A673 (cell line): ENCODE data around the gene FRS3. TPM values are rescaled to one million over a fixed set of nuclear protein-coding genes. Genes with fewer than 3 reads are reported as not detected.

Experiments used
- BruUV-seq: library from RNA; stranded (reverse); fragments of 400-500 nt; replicated peaks from 2 replicates; lab custom pipeline; 2021; lab: Mats Ljungman, UMichigan
- CTCF ChIA-PET: fragments of 300-600 bp; sonication (Branson Sonifier 250); formaldehyde crosslinking; loops from one replicate; lab custom pipeline; 2022; ENCODE audit warnings: antibody characterized with exemption; lab: Charles Lee
- POLR2A ChIA-PET: fragments of 300-600 bp; sonication (Branson Sonifier 250); formaldehyde crosslinking; loops from one replicate; lab custom pipeline; 2022; ENCODE audit warnings: antibody characterized with exemption; ENCODE audit not compliant: low non-redundant PET; lab: Charles Lee
- DNase-seq: peaks from one replicate; pipeline ENCODE4 v3.0.0-alpha.2; 2015; ENCODE audit warnings: low spot score
- H3K27ac ChIP-seq: fragments of 200-600 bp; sonication (generic); 2 replicates; pipeline ENCODE4 v1.5.1; 2016; ENCODE audit warnings: mixed run types, low read depth, mild to moderate bottlenecking, mixed read lengths, antibody characterized with exemption, low read length; ENCODE audit not compliant: poor library complexity, severe bottlenecking
- H3K27me3 ChIP-seq: fragments of 200-600 bp; sonication (generic); replicated peaks from 2 replicates; pipeline ENCODE4 v1.6.1; 2017; ENCODE audit warnings: mixed run types, low read depth, mild to moderate bottlenecking, mixed read lengths, antibody characterized with exemption, low read length; ENCODE audit not compliant: insufficient read depth, poor library complexity
- H3K36me3 ChIP-seq: fragments of 200-600 bp; sonication (generic); 2 replicates; pipeline ENCODE4 v1.6.1; 2016; ENCODE audit warnings: mixed run types, mild to moderate bottlenecking, mixed read lengths, antibody characterized with exemption, low read length; ENCODE audit not compliant: insufficient read depth, poor library complexity, severe bottlenecking
- H3K4me1 ChIP-seq: fragments of 200-600 bp; sonication (generic); 2 replicates; pipeline ENCODE4 v1.6.1; 2017; ENCODE audit warnings: mixed run types, mild to moderate bottlenecking, mixed read lengths, antibody characterized with exemption, low read length; ENCODE audit not compliant: insufficient read depth, poor library complexity, severe bottlenecking
- H3K4me3 ChIP-seq: fragments of 200-600 bp; sonication (generic); 2 replicates; pipeline ENCODE4 v1.5.1; 2016; ENCODE audit warnings: low read depth, mixed run types, mild to moderate bottlenecking, mixed read lengths, low read length; ENCODE audit not compliant: poor library complexity, severe bottlenecking
- H3K9me3 ChIP-seq: fragments of 200-600 bp; sonication (generic); 2 replicates; pipeline ENCODE4 v1.6.1; 2016; ENCODE audit warnings: mixed run types, low read depth, mild to moderate bottlenecking, mixed read lengths, antibody characterized with exemption, low read length; ENCODE audit not compliant: poor library complexity, severe bottlenecking
- EZH2 ChIP-seq: fragments of 200-600 bp; sonication (generic); IDR thresholded peaks from 2 replicates; pipeline ENCODE4 v1.6.1; 2017; ENCODE audit warnings: borderline replicate concordance, low read depth, mild to moderate bottlenecking, mixed read lengths, antibody characterized with exemption, low read length; ENCODE audit not compliant: poor library complexity, severe bottlenecking
- intact Hi-C: fragments of 100-400 bp; cut with micrococcal nuclease; formaldehyde crosslinking; loops from one replicate; pipeline ENCODE4 v1.10.0; 2022; ENCODE audit not compliant: unreplicated experiment
- total RNA-seq: library from RNA; stranded (reverse); gene quantifications from 2 replicates; pipeline ENCODE4 v1.2.3, GENCODE V29; 2021
- TF ChIP-seq, protein P1 (sequence below): fragments of 300-800, 200-600 bp; sonication (generic); conservative IDR thresholded peaks from 2 replicates; pipeline ENCODE4 v1.5.1; 2017; ENCODE audit warnings: low read depth, mild to moderate bottlenecking, antibody characterized with exemption, low read length, moderate library complexity, mixed read lengths

The FRS3 gene
- total RNA-seq, 1 experiment from 2014 or later: 3.0 TPM

DNA sequence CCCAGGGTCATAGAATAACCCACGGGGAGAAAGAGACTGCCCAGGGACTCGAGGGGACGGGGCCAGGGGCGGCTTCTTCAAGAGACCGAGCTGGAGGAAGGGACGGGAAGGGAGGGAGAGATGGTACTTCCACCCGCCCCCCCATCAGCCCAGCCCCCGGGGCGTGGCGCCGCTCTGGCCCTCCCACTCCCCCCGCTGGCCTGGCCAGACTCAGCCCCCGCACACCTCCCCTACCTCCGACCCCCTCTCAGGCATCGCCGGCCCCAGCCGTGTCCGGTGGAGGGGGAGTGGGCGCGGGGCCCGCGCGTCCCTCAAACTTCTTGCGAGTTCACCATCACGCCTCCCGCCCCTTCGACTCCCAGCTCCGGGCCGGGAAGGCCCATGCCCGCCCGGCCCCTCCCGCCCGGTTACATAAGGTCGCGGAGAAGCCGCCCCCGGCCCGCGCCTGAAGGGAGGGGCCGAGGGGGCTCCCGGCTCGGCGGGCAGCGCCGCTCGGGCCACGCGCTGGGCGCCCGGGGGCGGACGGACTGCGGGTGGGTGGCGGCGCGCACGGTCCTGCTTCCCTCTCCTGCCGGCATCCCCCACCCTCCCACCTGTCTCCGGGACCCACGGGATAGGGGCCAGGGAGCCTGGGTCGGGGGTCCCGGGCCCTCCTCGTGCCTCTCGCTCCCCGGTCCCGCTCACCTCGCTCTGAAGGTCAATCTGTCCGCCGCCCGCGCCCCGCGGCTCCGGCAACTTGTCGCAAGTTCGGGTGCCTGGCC is 44.9 kb downstream of the FRS3 start:
- POLR2A ChIA-PET: interaction anchor here (0.5 kb wide), 1 partner anchor 176 kb away, joined by 3 read pairs; no protein-coding TSS in a partner anchor
- DNase-seq: peak; percentile 78

DNA sequence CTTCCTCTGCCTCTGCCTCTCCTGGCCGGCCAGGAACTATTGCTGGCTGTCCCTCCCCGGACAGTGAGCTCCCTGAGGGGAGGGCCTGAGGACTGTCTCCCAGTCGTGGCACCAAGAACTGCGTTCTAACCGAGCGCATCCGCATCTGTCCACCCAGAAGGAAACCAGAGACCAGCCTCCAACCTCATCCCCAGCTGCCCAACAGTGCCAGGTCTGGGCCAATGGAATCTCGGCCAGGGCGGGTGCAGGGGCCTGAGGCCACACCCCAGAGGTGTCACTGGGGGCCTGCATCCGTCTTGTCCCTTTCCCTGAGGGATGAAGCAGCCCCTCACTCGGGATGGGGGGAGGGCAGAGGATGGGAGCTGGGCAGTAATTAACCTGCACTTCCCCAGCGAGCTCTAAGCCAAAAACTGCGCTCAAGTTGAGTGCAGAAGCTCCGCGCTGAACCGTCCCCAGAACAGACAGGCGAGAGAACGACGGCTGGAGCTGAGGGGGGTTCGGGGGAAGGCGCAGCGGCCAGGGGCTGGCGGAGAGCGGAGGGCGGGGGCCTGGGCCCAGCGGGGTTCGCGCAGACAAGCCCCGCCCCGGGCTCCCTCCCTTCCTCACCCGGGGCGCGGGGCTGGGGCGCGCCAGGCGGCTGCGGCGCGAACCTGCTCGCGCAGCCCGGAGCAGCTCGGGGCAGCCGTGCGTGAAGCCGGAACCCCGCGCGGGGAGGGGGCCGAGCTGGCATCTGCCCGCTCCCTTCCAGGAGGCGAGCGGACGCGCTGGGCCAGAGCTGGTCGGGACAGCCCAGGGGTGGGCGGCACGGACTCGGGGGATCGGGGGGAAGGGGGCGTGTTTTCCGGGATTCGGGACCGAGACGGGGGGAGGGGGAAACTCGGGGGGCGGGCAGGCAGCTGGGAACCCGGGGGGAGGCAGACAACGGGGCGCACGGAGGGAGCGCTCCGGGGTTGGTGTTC is 45.7 kb downstream of the FRS3 start:
- H3K36me3 ChIP-seq: no peaks in the 10 kb centered on the region
- no TSS peak for BruUV-seq
- H3K9me3 ChIP-seq: no peaks in the 10 kb centered on the region
- TF ChIP-seq, protein P1, sequence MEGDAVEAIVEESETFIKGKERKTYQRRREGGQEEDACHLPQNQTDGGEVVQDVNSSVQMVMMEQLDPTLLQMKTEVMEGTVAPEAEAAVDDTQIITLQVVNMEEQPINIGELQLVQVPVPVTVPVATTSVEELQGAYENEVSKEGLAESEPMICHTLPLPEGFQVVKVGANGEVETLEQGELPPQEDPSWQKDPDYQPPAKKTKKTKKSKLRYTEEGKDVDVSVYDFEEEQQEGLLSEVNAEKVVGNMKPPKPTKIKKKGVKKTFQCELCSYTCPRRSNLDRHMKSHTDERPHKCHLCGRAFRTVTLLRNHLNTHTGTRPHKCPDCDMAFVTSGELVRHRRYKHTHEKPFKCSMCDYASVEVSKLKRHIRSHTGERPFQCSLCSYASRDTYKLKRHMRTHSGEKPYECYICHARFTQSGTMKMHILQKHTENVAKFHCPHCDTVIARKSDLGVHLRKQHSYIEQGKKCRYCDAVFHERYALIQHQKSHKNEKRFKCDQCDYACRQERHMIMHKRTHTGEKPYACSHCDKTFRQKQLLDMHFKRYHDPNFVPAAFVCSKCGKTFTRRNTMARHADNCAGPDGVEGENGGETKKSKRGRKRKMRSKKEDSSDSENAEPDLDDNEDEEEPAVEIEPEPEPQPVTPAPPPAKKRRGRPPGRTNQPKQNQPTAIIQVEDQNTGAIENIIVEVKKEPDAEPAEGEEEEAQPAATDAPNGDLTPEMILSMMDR: no peak
- no peak for TF ChIP-seq EZH2
- peaks cover 31% of the 10 kb centered on the region for H3K4me1 ChIP-seq
- peak overlapping the region; percentile 74 for H3K4me3 ChIP-seq
- CTCF ChIA-PET: interaction anchor here (0.6 to 1.9 kb wide), 9 partner anchors 15 to 1157 kb away, joined by 3 to 8 read pairs (median 4); a partner anchor contains a TSS
- POLR2A ChIA-PET: interaction anchor here (0.5 to 0.6 kb wide), 2 partner anchors 34 to 175 kb away, joined by 3 to 6 read pairs; no protein-coding TSS in a partner anchor
- H3K27ac ChIP-seq: peak overlapping the region; percentile 54
- intact Hi-C loops: no loop called here
- peak; percentile 80 for DNase-seq
- no peaks in the 10 kb centered on the region for H3K27me3 ChIP-seq

More for the DNA sequence above, 44.9 kb downstream of the FRS3 start:
- BruUV-seq: no TSS peak
- TF ChIP-seq, protein P1: no peak
- no peak for TF ChIP-seq EZH2
- Histone ChIP-seq H3K36me3 (no peaks in the 10 kb centered on the region), H3K4me1 (peaks cover 31% of the 10 kb centered on the region), H3K27ac (peak overlapping the region; percentile 54), H3K4me3 (peak overlapping the region; percentile 74), H3K27me3 (no peaks in the 10 kb centered on the region), H3K9me3 (no peaks in the 10 kb centered on the region)
- intact Hi-C loops: no loop called here
- CTCF ChIA-PET: interaction anchor here (0.6 to 2.0 kb wide), 9 partner anchors 14 to 1156 kb away, joined by 3 to 8 read pairs (median 4); partner anchors contain the start of gene TOMM6

DNA sequence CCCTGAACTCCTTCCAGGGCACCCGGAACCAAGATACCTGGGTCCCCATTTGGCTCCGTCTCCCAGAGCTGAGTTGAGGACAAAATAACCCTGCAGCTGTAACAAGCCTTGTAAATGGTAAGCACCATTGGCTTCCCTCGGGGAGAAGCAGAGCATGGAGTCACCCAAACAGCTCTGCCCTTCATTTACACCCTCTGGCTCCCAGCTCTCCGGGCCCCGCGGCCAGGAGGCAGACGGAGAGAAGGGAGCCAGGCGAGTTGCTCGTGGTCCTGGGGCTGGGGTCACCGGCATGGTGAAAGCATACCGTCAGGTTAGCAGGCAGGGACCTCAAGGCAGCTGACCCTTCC is 46.4 kb downstream of the FRS3 start:
- Histone ChIP-seq H3K27me3 (no peaks in the 10 kb centered on the region), H3K36me3 (no peaks in the 10 kb centered on the region), H3K4me3 (peak overlapping the region; percentile 74), H3K27ac (peak overlapping the region; percentile 54), H3K9me3 (no peaks in the 10 kb centered on the region), H3K4me1 (peaks cover 31% of the 10 kb centered on the region)
- intact Hi-C loops: no loop called here
- DNase-seq: no peak
- ChIA-PET POLR2A (no interaction called here), CTCF (interaction anchor here (0.6 to 1.9 kb wide), 2 partner anchors 131 to 385 kb away, joined by 3 to 8 read pairs; no protein-coding TSS in a partner anchor)
- TF ChIP-seq, protein P1: no peak
- TF ChIP-seq EZH2: no peak
- BruUV-seq: no TSS peak
